ENCODE data around the gene PXMP4.

Gene PXMP4, protein sequence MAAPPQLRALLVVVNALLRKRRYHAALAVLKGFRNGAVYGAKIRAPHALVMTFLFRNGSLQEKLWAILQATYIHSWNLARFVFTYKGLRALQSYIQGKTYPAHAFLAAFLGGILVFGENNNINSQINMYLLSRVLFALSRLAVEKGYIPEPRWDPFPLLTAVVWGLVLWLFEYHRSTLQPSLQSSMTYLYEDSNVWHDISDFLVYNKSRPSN

DNA sequence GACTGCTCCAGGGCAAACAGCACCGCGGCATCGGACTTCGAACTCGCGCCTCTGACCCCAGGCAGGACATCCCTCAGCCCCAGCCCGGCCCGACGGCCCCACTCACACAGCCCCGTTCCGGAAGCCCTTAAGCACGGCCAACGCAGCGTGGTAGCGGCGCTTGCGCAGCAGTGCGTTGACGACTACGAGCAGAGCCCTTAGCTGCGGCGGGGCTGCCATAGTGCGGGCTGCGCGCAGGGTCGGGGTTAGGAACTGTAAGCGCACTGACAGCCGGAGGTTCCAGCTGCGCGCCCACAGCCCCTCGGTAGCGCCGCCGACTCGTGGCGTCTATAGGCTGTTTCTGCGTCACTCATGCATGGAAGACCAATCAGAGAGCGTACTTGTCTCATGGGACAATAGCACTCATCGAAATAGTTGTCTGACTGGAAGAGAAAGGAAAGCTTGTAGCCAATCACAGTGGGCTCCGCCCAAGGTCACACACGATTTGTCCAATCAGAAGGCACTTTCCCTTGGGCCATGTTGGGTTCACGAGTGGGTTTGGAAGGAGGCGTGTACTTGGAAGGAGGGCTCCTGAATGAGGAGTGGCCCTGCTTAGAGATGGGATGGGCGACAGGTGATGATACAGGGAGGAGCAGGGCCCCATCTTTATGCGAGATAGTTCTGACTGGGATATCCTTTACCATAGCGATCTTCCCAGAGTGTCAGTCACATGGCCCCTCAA lies at the start of gene PXMP4:
PXMP4 (minus strand) TSS at position 322 of the 721 bp plus-strand sequence; CDS start at position 219, 103 bp downstream.
- H3K4me2 ChIP-seq (ENCODE audit: low read length) = peak within 1 kb of the TSS; percentile 83
- H3K27me3 ChIP-seq (ENCODE audit: control insufficient read depth, insufficient read depth, low read length) = no peaks in the 10 kb centered on the region
- peak within 1 kb of the TSS; percentile 64 for H3K27ac ChIP-seq
- H3K79me2 ChIP-seq = peaks cover 9% of the 10 kb centered on the region
- H3K9me3 ChIP-seq (ENCODE audit: control insufficient read depth, low read length) = no peaks in the 10 kb centered on the region
- peaks cover 11% of the 10 kb centered on the region for H3K4me1 ChIP-seq
- H3K9ac ChIP-seq = no peak within 1 kb of the TSS
- TF ChIP-seq, protein P1, sequence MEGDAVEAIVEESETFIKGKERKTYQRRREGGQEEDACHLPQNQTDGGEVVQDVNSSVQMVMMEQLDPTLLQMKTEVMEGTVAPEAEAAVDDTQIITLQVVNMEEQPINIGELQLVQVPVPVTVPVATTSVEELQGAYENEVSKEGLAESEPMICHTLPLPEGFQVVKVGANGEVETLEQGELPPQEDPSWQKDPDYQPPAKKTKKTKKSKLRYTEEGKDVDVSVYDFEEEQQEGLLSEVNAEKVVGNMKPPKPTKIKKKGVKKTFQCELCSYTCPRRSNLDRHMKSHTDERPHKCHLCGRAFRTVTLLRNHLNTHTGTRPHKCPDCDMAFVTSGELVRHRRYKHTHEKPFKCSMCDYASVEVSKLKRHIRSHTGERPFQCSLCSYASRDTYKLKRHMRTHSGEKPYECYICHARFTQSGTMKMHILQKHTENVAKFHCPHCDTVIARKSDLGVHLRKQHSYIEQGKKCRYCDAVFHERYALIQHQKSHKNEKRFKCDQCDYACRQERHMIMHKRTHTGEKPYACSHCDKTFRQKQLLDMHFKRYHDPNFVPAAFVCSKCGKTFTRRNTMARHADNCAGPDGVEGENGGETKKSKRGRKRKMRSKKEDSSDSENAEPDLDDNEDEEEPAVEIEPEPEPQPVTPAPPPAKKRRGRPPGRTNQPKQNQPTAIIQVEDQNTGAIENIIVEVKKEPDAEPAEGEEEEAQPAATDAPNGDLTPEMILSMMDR (IDR thresholded peaks at IDR 0.05) = no peak
- peak within 1 kb of the TSS; percentile 94 for H2AFZ ChIP-seq
- no peaks in the 10 kb centered on the region for H3K36me3 ChIP-seq (ENCODE audit: control insufficient read depth, insufficient read depth, low read length)
- H3K4me3 ChIP-seq (ENCODE audit: low read depth, low read length) = peak within 1 kb of the TSS; percentile 77

DNA sequence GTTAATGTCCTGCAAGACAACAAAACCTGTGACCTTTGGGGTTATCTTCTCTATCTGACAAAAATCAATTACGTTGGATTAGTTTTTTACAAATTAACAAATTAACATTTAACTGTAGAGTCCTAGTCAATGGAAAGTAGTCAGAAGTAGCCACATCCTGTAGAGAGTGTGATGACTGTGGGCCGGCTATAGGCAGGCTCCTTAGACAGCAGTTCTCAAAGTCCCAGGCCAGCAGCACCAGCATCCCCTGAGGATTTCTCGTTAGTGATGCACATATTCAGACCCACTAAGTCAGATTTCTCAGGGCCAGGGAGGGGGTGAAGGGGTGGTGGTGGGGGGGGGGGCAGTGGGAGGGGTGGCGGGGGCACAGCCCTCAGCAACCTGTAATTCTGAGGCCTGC lies 48.9 kb upstream of the PXMP4 start:
- H3K9me3 ChIP-seq (ENCODE audit: control insufficient read depth, low read length) = no peaks in the 10 kb centered on the region
- no peak overlapping the region for H2AFZ ChIP-seq
- no peaks in the 10 kb centered on the region for H3K4me1 ChIP-seq
- no peak overlapping the region for H3K27ac ChIP-seq
- no peaks in the 10 kb centered on the region for H3K36me3 ChIP-seq (ENCODE audit: control insufficient read depth, insufficient read depth, low read length)
- H3K4me3 ChIP-seq (ENCODE audit: low read depth, low read length) = no peak overlapping the region
- TF ChIP-seq, protein P1 (IDR thresholded peaks at IDR 0.05) = no peak
- H3K79me2 ChIP-seq = no peaks in the 10 kb centered on the region
- no peak overlapping the region for H3K9ac ChIP-seq
- no peak overlapping the region for H3K4me2 ChIP-seq (ENCODE audit: low read length)
- H3K27me3 ChIP-seq (ENCODE audit: control insufficient read depth, insufficient read depth, low read length) = no peaks in the 10 kb centered on the region

DNA sequence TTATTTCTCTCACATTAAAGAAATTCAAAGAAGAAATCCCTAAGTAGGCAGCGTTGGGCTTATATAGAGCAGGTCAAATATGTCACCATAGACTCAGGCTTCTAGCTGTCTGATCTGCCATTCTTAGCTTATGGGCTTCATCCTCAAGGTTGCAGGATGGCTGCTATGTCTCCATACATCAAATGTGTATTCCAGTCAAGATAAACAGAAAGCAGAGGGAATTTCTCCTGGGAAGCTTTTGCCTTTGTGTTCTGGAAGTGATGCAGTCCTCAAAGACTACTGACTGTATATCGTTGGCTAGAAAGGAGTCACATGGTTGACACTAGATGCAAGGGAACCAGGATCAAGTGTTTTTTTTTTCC lies 47.6 kb upstream of the PXMP4 start:
- Histone ChIP-seq H3K27me3 (ENCODE audit: control insufficient read depth, insufficient read depth, low read length) (no peaks in the 10 kb centered on the region), H3K9ac (no peak overlapping the region), H3K4me3 (ENCODE audit: low read depth, low read length) (no peak overlapping the region), H3K36me3 (ENCODE audit: control insufficient read depth, insufficient read depth, low read length) (no peaks in the 10 kb centered on the region), H3K4me2 (ENCODE audit: low read length) (no peak overlapping the region), H2AFZ (no peak overlapping the region), H3K9me3 (ENCODE audit: control insufficient read depth, low read length) (no peaks in the 10 kb centered on the region), H3K79me2 (no peaks in the 10 kb centered on the region), H3K27ac (no peak overlapping the region), H3K4me1 (no peaks in the 10 kb centered on the region)
- TF ChIP-seq, protein P1 (IDR thresholded peaks at IDR 0.05) = no peak

DNA sequence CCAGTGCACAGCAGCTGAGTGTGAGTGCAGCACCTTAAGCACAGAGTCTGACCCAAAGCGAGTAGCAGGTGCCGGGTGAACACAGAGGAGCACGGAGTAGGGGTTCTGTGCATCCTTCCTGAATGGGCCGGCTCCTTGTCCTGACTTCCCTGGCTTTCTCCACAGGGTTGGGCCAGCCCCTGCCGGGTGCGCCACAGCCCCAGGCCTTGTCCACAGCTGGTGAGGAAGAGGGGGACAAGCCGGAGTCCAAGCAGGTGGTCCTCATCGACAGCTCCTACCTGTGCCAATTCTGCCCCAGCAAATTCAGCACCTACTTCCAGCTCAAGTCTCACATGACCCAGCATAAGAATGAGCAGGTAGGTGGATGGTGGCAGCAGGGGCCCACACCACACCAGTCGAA lies 46.6 kb upstream of the PXMP4 start:
- Histone ChIP-seq H3K4me1 (no peaks in the 10 kb centered on the region), H3K27ac (no peak overlapping the region), H3K79me2 (no peaks in the 10 kb centered on the region), H3K4me3 (ENCODE audit: low read depth, low read length) (no peak overlapping the region), H2AFZ (no peak overlapping the region), H3K9me3 (ENCODE audit: control insufficient read depth, low read length) (no peaks in the 10 kb centered on the region), H3K4me2 (ENCODE audit: low read length) (no peak overlapping the region), H3K27me3 (ENCODE audit: control insufficient read depth, insufficient read depth, low read length) (no peaks in the 10 kb centered on the region), H3K9ac (no peak overlapping the region), H3K36me3 (ENCODE audit: control insufficient read depth, insufficient read depth, low read length) (no peaks in the 10 kb centered on the region)
- TF ChIP-seq, protein P1 (IDR thresholded peaks at IDR 0.05) = no peak
